Stimulated activated CD4-positive, alpha-beta T cell treated with anti-CD3 and anti-CD28 coated beads, Interleukin-1b, Interleukin-23, amount 100 ng/mL, for 1 hour (primary cell): ENCODE data around the gene DPP3.

Source experiments
- DNase-seq, 2 donors: peaks; one replicate each; pipeline ENCODE4 v3.0.0-alpha.2; 2020; ENCODE audit warnings: low read depth in 2 of 2

Gene DPP3

GRCh38 chr11:66465373-66466224 is 14.6 kb upstream of the DPP3 start:
- no peak for DNase-seq

- DNase-seq: peak; percentile 94 to 99
Observed at GRCh38 chr11:66466225-66467033, 13.8 kb upstream of the DPP3 start, which contains the start of gene PELI3. Gene PELI3 (plus strand): TSS chr11:66466905. CDS start chr11:66468129, 1,224 bp downstream.

DNA sequence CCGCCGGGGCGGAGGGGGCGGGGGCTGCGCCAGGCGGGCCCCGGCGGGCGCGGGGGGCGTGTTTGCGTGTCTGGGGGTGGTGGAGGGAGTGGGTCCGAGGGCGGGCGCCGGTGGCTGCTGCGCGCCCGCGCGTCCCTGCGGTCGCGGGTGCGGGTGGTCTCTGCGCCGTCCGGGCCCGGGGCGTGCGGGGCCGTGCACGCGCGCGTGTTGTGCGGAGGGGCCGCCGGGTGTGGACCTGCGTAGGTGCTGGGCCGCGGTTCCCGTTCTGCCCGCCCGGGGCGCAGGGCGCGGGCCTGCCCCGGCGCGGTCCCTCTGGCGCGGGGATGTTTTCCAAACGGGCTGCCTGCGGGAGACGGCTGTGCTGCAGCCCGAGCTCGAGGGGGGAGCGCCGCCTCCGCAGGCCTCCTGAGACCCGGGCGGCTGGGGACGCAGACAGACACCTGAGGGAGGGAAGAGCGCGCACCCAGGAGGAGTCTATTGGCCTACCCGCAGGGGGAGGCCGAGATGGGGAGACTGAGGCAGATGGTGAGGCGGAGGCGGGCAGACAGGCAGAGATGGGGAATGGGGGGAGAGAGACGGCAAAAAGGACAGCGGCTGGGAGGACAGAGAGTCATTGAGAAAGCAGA is 13.1 kb upstream of the DPP3 start:
- DNase-seq: no peak

DNA sequence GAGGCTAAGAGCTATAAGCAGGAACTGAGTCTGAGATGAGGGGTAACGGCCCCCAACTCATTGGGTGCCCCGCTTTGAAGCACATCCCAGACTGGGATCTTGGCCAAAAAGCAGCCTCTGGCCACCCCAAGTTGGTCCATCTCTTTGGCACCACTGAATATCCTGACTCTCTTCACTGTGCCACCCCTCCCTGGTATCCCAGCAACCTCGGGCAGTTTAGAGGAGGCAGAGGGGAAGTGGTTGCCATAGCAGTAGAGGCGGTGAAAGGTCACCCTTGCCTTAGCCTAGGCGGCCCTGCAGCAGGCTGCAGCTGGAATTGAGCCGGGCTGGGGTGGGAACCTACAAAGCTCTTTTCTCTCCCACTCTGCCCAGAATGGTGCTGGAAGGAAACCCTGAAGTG is 12.5 kb upstream of the DPP3 start:
- DNase-seq: no peak

DNA sequence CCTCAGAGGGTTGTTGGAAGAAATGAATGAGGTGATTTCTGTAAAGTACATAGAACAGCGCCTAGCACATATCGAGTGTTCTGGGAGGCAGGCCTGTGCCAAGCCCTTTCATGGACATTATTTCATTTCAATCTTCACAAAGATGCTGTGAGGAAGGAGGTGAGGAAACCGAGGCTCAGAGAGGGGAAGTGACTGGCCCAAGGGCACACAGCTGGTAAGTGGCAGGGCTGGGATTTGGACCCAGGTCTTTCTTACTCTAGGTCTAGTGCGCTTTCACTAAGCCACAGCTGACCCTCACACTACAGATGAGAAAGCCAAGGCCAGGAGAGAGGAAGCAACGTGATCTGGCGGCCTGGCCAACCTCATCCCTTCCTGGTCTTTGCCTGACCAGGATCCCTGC is 11.5 kb upstream of the DPP3 start:
- DNase-seq: no peak

DNA sequence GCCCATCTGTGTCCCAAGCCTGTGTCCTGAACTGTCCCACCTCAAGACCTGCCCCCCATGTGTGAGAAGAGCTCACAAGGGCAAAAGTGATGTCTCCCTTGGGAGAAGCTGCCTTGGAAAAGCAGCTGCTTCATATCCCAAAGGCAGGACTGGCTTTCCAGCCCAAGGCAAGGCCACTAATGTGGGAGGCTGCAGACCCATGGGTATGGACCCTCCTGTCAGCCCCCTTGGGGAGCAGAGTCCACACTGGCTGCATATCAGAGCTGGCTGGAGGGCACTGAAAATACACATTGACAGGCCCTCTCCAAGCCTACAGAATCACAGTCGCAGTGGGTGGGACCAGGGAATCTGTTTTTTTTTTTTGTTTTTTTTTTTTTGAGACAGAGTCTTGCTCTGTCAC is 10.8 kb upstream of the DPP3 start:
- DNase-seq: no peak

- DNase-seq: no peak
Observed at GRCh38 chr11:66470015-66470414, 10.2 kb upstream of the DPP3 start.

- DNase-seq: no peak
Observed at GRCh38 chr11:66471142-66471541, 9.1 kb upstream of the DPP3 start.

GRCh38 chr11:66472054-66472453 is 8.2 kb upstream of the DPP3 start:
- no peak for DNase-seq

DNA sequence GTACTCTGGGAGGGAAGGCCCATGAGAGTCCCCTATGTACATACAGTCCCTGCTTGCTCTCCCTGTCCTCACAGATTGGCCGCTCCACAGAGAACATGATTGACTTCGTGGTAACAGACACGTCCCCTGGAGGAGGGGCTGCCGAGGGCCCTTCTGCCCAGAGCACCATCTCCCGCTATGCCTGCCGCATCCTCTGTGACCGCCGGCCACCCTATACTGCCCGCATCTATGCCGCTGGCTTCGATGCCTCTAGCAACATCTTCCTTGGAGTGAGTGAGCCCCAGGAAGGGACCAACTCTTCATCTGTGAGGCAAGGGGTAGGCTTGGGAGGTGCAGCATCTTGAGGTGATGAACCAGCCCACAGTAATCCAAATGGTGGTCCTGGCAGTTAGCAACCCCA is 7.1 kb upstream of the DPP3 start:
- DNase-seq: no peak

GRCh38 chr11:66473608-66474515 is 6.4 kb upstream of the DPP3 start:
- DNase-seq: no peak

GRCh38 chr11:66475349-66476172 is 4.7 kb upstream of the DPP3 start:
- DNase-seq: no peak

DNA sequence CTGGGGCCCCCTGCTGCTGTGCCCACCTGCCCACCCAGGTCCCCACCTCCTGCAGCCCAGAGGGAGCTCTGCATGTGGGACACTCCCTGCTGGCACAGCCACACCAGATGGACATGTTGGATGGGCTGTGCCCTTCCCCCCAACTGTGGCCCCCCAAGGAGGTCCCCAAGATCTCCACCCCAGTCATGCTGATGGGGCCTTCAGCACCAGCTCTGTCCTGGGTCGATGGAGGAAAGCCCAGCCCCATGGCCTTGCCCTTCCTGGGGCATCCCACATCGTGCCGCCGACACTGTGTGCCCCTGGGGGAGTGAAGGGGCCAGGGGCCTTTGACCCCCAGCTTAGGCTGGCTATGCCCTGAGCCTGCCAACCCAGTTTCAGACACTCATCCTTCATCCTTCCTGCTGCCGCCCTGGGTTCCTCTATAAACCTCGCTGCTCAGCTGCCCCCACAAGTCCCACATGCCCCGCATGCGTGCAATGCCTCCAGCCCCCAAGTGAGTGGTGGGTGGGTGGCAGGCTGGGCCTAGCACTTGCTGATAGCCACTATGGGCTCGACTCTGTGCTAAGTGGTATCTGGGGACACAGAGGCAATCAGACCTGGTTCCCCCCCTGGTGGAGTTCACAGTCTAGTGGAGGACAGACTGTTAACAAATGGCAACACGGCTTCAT is 3.9 kb upstream of the DPP3 start:
- DNase-seq: no peak

DNA sequence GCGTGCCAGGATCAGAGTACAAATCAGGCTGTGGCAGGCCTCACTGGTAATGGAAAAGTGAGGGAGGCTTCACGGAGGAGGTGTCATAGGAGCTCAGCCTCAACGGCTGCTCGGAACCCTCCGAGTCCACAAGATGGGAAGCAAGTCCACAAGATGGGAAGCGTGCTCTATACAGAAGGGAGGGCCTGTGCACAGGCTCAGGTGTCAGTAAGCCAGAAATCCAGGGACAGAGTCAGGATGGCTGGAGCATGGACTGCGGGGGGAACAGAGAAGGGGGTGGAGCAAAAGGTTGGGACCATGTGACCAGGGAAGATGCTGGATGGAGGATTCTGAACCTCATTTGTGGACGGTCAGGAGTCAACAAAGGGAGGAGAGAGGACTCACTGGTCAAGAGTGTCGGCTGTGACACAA is 3.4 kb upstream of the DPP3 start:
- no peak for DNase-seq

DNA sequence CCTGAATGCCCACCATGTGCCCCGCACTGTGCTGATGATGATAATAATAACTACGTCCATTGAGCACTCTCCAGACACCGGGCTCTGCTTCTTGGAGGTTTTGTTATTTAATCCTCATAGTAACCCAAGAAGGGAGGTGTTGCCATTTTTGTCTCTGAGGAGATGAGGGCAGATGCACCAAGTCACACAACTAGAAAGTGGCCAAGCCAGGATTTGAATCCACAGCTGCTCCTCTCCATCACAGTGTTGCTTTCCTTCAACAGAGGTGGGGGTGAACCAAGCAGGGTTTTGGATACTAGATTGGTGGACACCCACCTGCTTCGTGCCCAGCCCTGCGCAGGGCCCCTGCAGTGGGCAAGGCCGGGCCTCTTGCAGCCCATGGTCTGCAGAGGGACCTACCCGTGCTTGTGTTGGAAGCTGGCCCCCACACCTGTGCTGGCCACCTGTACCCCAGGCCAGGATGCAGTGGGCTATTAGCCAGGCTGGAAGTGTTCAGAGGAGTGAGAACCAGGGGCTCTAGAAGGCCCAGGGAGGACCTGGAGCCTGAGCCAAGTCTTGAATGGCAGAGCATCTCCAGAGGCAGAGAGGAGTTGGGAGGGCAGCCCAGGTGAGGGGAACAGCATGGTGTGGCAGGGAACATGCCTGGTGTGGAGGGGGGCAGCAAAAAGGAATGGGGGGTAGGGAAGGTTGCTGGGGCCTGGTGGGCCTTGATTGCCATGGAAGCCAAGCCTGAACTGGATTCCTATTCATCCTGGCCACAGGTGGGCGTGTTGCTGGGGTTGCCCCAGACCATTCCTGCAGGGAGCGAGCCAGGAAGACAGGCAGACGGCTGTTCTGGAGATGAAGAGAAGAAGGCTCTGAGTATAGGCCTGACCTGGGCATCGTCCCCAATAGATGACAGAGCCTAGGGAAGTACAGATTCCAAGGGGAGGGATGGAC is 2.7 kb upstream of the DPP3 start:
- DNase-seq: no peak

GRCh38 chr11:66478729-66479393 is 1.4 kb upstream of the DPP3 start:
- no peak for DNase-seq

GRCh38 chr11:66479394-66480116 is 679 bp upstream of the DPP3 start:
- no peak for DNase-seq
